ENCODE measurements around the gene PSMD11.

PSMD11 gene

DNA sequence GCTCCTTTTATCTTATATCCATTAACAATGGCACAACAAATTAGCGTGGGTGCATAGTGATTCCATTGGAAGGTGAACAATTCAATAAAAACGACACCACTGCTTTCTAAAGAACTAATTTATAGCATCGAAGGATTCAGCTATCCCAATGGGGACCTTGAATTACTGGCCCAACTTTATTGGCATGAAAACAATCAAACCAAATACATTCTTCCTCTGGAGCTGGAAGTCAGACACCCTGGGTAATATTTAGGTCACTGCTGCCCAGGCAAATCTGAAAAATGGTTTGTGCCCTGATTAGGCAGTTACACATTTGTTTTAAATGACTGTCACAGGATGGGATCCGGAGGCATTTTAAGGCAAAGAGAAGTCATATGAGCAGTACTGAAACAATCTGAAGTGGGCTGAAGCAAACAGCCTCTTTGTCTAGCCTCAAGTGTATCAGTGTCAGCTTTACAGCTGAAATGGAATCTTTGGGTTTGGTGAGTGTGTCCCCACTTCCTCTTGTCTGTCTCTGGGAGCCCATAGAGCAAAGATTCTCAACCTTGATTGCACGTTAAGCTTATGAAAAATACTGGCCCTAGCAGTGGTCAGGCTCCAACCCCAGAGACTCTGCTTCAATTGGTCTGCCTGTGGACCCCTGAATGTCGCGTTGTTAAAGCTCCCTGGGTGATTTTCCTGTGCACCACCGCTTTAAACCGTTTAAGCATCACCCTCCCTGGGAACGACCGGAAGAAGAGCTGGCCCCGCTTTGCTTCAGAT is 72.8 kb downstream of the PSMD11 start:
- ChIA-PET CTCF (interaction anchor here (0.8 to 2.1 kb wide), 11 partner anchors 9 to 360 kb away, joined by 3 to 13 read pairs (median 4); partner anchors contain the start of genes MYO1D and PSMD11), POLR2A (interaction anchor here (1.3 to 1.5 kb wide), 4 partner anchors 13 to 52 kb away, joined by 4 to 6 read pairs (median 6); partner anchors contain the start of gene CDK5R1)
- TF ChIP-seq, protein P1, sequence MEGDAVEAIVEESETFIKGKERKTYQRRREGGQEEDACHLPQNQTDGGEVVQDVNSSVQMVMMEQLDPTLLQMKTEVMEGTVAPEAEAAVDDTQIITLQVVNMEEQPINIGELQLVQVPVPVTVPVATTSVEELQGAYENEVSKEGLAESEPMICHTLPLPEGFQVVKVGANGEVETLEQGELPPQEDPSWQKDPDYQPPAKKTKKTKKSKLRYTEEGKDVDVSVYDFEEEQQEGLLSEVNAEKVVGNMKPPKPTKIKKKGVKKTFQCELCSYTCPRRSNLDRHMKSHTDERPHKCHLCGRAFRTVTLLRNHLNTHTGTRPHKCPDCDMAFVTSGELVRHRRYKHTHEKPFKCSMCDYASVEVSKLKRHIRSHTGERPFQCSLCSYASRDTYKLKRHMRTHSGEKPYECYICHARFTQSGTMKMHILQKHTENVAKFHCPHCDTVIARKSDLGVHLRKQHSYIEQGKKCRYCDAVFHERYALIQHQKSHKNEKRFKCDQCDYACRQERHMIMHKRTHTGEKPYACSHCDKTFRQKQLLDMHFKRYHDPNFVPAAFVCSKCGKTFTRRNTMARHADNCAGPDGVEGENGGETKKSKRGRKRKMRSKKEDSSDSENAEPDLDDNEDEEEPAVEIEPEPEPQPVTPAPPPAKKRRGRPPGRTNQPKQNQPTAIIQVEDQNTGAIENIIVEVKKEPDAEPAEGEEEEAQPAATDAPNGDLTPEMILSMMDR (IDR thresholded peaks at IDR 0.05; ENCODE audit: control extremely low read depth, extremely low read depth, low read depth, missing control alignments): no peak
- peak; percentile 49 for DNase-seq (ENCODE audit: extremely low spot score)

DNA sequence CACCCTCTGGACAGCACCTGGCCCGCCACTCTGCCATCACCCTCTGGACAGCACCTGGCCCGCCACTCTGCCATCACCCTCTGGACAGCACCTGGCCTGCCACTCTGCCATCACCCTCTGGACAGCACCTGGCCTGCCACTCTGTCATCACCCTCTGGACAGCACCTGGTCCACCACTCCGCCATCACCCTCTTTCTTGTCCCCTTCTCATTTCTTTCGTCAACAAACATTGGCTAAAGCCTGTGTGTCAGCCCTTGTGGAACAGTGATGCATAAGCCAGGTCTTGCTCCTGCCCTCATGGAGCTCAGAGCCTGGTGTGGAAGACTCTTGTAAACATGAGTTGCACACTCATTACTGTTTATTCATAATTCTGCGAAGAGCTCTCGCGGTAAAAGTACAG is 73.7 kb downstream of the PSMD11 start:
- no peak for DNase-seq (ENCODE audit: extremely low spot score)
- ChIA-PET CTCF (interaction anchor here (1.1 to 2.1 kb wide), 9 partner anchors 8 to 360 kb away, joined by 3 to 13 read pairs (median 5); partner anchors contain the start of gene MYO1D), POLR2A (interaction anchor here (1.3 to 1.5 kb wide), 4 partner anchors 14 to 51 kb away, joined by 4 to 6 read pairs (median 6); partner anchors contain the start of gene CDK5R1)
- TF ChIP-seq, protein P1 (IDR thresholded peaks at IDR 0.05; ENCODE audit: control extremely low read depth, extremely low read depth, low read depth, missing control alignments): no peak

DNA sequence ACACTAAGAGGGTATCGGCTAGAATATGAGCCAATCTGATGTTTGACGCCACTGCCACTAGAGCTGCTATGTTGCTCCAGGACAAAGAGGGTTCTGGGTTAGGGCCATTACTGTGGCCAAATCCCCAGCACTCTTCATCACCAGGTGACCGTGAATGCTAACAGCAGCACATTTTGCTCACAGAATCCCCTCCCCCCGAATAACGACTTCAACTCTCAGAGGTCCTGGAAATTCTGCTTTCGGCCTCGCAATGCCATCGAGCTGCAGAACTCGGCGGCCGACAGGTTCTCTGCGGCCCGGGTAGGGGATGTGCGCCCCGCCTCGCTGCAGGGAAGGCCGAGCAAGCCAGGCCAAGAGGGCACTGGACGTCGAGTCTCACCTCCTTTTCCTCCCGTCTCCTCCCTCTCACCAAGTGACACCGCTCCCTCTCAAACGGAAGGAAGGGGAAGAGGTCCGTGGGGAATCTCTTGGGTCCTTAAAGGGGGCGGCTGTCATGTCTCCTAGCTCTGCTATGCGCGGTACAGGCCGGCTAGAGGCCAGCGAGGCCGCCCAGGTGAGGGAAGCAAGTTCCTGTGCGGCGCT is 74.4 kb downstream of the PSMD11 start:
- ChIA-PET POLR2A (no interaction called here), CTCF (interaction anchor here (1.8 to 2.1 kb wide), 3 partner anchors 35 to 359 kb away, joined by 6 to 7 read pairs (median 7); partner anchors contain the start of gene MYO1D)
- no peak for DNase-seq (ENCODE audit: extremely low spot score)

DNA sequence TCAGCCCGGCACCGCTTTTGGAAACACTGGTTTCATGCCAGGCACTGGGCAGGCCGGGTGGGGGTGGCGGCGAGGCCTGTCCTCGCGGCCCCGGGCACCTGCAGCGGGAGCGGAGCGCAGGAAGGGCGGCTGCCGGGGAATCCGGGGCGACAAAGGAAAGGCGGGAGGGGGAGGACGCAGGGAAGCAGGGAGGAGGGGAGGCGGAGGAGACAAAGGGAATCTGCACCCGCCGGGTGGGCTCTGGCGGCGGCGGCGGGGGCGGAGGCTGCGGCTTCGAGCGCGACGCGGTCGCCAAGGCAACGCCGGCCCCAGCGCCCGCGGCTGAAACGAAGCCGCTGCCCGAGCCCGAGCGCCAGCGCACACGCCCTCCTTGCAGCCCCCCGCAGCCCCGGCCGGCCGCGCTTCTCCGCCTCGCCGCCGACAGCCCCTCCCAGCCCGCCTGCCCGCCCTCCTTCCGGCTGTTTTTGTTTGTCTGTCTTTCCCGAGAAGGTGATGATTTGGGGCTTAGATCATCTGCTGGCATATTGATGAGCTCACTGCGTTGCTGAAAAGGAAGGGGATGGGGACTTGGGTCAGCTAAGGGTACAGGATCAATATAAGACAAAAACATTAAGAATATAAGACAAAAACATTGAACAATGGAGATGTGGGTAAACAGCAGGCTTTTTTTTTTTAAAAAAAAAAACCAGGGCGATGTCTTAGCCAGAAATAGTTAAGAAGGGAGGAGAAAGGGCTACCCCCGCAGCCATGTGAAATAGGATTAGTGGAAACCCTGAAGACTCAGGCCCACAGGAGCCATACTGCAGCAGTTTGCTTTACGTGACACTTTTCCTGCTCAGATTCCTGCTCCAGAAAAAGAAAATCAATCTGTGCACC is 75.2 kb downstream of the PSMD11 start:
- DNase-seq (ENCODE audit: extremely low spot score): peak; percentile 67
- ChIA-PET CTCF (interaction anchor here (1.5 kb wide), 1 partner anchor 36 kb away, joined by 5 read pairs; no protein-coding TSS in a partner anchor), POLR2A (interaction anchor here (0.7 to 1.0 kb wide), 2 partner anchors 30 to 84 kb away, joined by 3 to 4 read pairs; no protein-coding TSS in a partner anchor)
- TF ChIP-seq, protein P1 (IDR thresholded peaks at IDR 0.05; ENCODE audit: control extremely low read depth, extremely low read depth, low read depth, missing control alignments): no peak

More for the DNA sequence above, 74.4 kb downstream of the PSMD11 start:
- TF ChIP-seq, protein P1 (IDR thresholded peaks at IDR 0.05; ENCODE audit: control extremely low read depth, extremely low read depth, low read depth, missing control alignments): no peak

DNA sequence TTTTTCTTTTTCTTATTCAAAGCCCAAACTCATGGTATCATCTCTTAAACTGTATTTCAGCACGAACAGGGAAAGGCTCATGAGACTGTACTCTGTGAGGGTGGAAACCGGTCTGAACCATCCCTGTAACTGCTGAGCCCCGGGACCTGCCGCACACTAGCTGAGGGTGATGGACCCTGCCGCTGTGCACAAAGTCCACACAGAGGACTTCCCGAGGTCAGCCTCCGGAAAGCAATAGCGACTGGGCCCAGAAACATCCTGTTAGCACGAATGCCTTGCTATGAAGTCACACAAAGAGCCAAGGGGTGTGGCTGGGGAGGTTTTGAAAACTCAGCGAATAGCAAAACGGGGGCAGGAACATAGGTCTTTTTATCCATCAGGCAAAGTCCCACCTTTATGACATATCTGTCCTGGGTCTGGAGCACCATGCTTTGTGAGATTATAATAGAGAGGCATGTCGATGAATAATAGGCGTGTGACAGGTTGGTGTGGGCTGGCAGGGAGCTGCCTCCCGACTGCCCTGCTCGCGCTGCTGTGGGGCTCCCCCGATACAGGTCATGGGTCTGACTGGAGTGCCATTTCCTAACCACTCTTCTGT is 75.9 kb downstream of the PSMD11 start:
- peak; percentile 51 for DNase-seq (ENCODE audit: extremely low spot score)
- CTCF ChIA-PET: interaction anchor here (1.5 kb wide), 1 partner anchor 36 kb away, joined by 5 read pairs; no protein-coding TSS in a partner anchor
- TF ChIP-seq, protein P1 (IDR thresholded peaks at IDR 0.05; ENCODE audit: control extremely low read depth, extremely low read depth, low read depth, missing control alignments): no peak
- POLR2A ChIA-PET: interaction anchor here (1.0 kb wide), 1 partner anchor 30 kb away, joined by 3 read pairs; no protein-coding TSS in a partner anchor

Data from GM10248 (cell line).